ENCODE data around the gene ITGB1.
A peak's percentile ranks its signal among the peaks of the same experiment; 100 is the strongest.
"Not testable (repeated sequence)": the region's sequence is repeated elsewhere in the genome, so short reads cannot be mapped to it uniquely, and the experiment has no call there.

ITGB1 gene

GRCh38 chr10:32931593-32931992 lies 26.4 kb downstream of the ITGB1 start:
- DNase-seq = no peak

- DNase-seq = no peak
These were observed 28.0 kb downstream of the ITGB1 start for GRCh38 chr10:32930036-32930435.

- DNase-seq = no peak
These were observed 28.4 kb downstream of the ITGB1 start for GRCh38 chr10:32929634-32930033.

GRCh38 chr10:32927750-32928149 lies 30.3 kb downstream of the ITGB1 start:
- no peak for DNase-seq

- DNase-seq = no peak
These were observed 34.2 kb downstream of the ITGB1 start for GRCh38 chr10:32923849-32924248.

- no peak for DNase-seq
These were observed 34.9 kb downstream of the ITGB1 start for GRCh38 chr10:32923134-32923533.

- no peak for DNase-seq
These were observed 35.9 kb downstream of the ITGB1 start for GRCh38 chr10:32922170-32922569.

GRCh38 chr10:32917817-32918216 lies 40.2 kb downstream of the ITGB1 start:
- DNase-seq = not testable (repeated sequence)

GRCh38 chr10:32911285-32912016 lies 46.6 kb downstream of the ITGB1 start:
- DNase-seq = peak; percentile 14 to 33

GRCh38 chr10:32909970-32910369 lies 48.1 kb downstream of the ITGB1 start:
- not testable (repeated sequence) for DNase-seq

- DNase-seq = no peak
These were observed 48.6 kb downstream of the ITGB1 start for GRCh38 chr10:32909456-32909855.

GRCh38 chr10:32906595-32906994 lies 51.4 kb downstream of the ITGB1 start:
- no peak for DNase-seq

- no peak for DNase-seq
These were observed 52.6 kb downstream of the ITGB1 start for GRCh38 chr10:32905466-32905865.

- no peak for DNase-seq
These were observed 56.2 kb downstream of the ITGB1 start for GRCh38 chr10:32901815-32902214.

GRCh38 chr10:32895200-32895968 lies 62.6 kb downstream of the ITGB1 start:
- not testable (repeated sequence) for DNase-seq

- no peak for DNase-seq
These were observed 63.9 kb downstream of the ITGB1 start for GRCh38 chr10:32893916-32894664.

GRCh38 chr10:32893434-32893833 lies 64.6 kb downstream of the ITGB1 start:
- no peak for DNase-seq

GRCh38 chr10:32891261-32891660 lies 66.8 kb downstream of the ITGB1 start:
- no peak for DNase-seq

- DNase-seq = no peak
These were observed 67.6 kb downstream of the ITGB1 start for GRCh38 chr10:32890444-32890843.

GRCh38 chr10:32889631-32890212 lies 68.3 kb downstream of the ITGB1 start:
- no peak for DNase-seq

- no peak for DNase-seq
These were observed 69.7 kb downstream of the ITGB1 start for GRCh38 chr10:32888161-32888927.

- no peak for DNase-seq
These were observed 70.5 kb downstream of the ITGB1 start for GRCh38 chr10:32887481-32887880.
